CD14-positive monocyte (primary cell): Measurements from ENCODE around the gene MARCHF4. TPM values are rescaled to one million over a fixed set of nuclear protein-coding genes. Genes with fewer than 3 reads are reported as not detected.

ENCODE experiments used
- DNase-seq, 3 donors: peaks; one replicate each; pipeline ENCODE4 v3.0.0-alpha.2; 2011 to 2022
- H2AFZ ChIP-seq: 2 replicates; pipeline ENCODE4 v1.6.0; 2012; ENCODE audit warnings: mild to moderate bottlenecking, low read depth, low read length, inconsistent platforms; ENCODE audit not compliant: insufficient read depth, poor library complexity, severe bottlenecking
- H3K27ac ChIP-seq, 2 donors: 1 replicate in 1 of 2; 2 replicates in 1 of 2; pipeline ENCODE4 v1.5.1; 2012 to 2013; ENCODE audit warnings: low read length in 2 of 2, control low read depth in 1 of 2, inconsistent platforms in 1 of 2, low read depth in 1 of 2, mild to moderate bottlenecking in 1 of 2
- H3K27me3 ChIP-seq, 2 donors: one replicate each; pipeline versions ENCODE4 v1.6.0 to v1.6.1; 2011 to 2013; ENCODE audit warnings: low read length in 2 of 2; ENCODE audit not compliant: control insufficient read depth in 2 of 2, insufficient read depth in 2 of 2
- H3K36me3 ChIP-seq, 2 donors: replicated peaks in 1 of 2; 1 replicate in 1 of 2; 2 replicates in 1 of 2; pipeline versions ENCODE4 v1.5.1 to v1.6.1; 2012 to 2013; ENCODE audit warnings: low read length in 2 of 2, control low read depth in 1 of 2, inconsistent platforms in 1 of 2, mild to moderate bottlenecking in 1 of 2; ENCODE audit not compliant: insufficient read depth in 2 of 2, control insufficient read depth in 1 of 2
- H3K4me1 ChIP-seq, 2 donors: 1 replicate in 1 of 2; 2 replicates in 1 of 2; pipeline versions ENCODE4 v1.5.1 to v1.6.1; 2012 to 2013; ENCODE audit warnings: low read length in 2 of 2, control low read depth in 1 of 2, inconsistent platforms in 1 of 2, mild to moderate bottlenecking in 1 of 2, moderate library complexity in 1 of 2; ENCODE audit not compliant: insufficient read depth in 2 of 2, control insufficient read depth in 1 of 2
- H3K4me2 ChIP-seq: replicated peaks from 2 replicates; pipeline ENCODE3; 2012; ENCODE audit warnings: low read length, moderate library complexity, mild to moderate bottlenecking; ENCODE audit not compliant: poor library complexity, severe bottlenecking; ENCODE audit errors: extremely low read depth
- H3K4me3 ChIP-seq, 3 experiments: fragments of 200-600 bp in 1 of 3; sonication (generic) in 1 of 3; replicated peaks in 1 of 3; 1 replicate in 2 of 3; 2 replicates in 1 of 3; pipeline ENCODE4 v1.5.1; 2011 to 2013; ENCODE audit warnings: low read length in 3 of 3, mild to moderate bottlenecking in 3 of 3, control low read depth in 2 of 3, low read depth in 2 of 3, inconsistent platforms in 1 of 3, moderate library complexity in 1 of 3
- H3K79me2 ChIP-seq: 2 replicates; pipeline ENCODE4 v1.6.0; 2012; ENCODE audit warnings: mild to moderate bottlenecking, control low read depth, inconsistent platforms, low read length, moderate library complexity; ENCODE audit not compliant: insufficient read depth
- H3K9ac ChIP-seq: 2 replicates; pipeline ENCODE4 v1.6.0; 2017; ENCODE audit warnings: low read length, mild to moderate bottlenecking; ENCODE audit not compliant: insufficient read depth, poor library complexity, severe bottlenecking
- H3K9me3 ChIP-seq, 2 donors: replicated peaks in 1 of 2; 1 replicate in 1 of 2; 2 replicates in 1 of 2; pipeline versions ENCODE4 v1.5.1 to v1.6.1; 2012 to 2013; ENCODE audit warnings: low read length in 2 of 2, control low read depth in 1 of 2; ENCODE audit not compliant: control insufficient read depth in 1 of 2, insufficient read depth in 1 of 2
- H4K20me1 ChIP-seq: 2 replicates; pipeline ENCODE4 v1.6.0; 2012; ENCODE audit warnings: mild to moderate bottlenecking, low read length, control low read depth, moderate library complexity; ENCODE audit not compliant: insufficient read depth
- H3K27ac Mint-ChIP-seq, 7 donors: one replicate each; pipeline ENCODE4 v1.8.0; 2020; ENCODE audit warnings: mild to moderate bottlenecking in 7 of 7, mixed read lengths in 7 of 7, moderate library complexity in 6 of 7, inconsistent platforms in 2 of 7
- H3K27me3 Mint-ChIP-seq, 3 donors: one replicate each; pipeline ENCODE4 v1.8.0; 2021 to 2022; ENCODE audit warnings: low read depth in 3 of 3, mild to moderate bottlenecking in 3 of 3, mixed read lengths in 3 of 3, moderate library complexity in 3 of 3, inconsistent platforms in 1 of 3
- H3K36me3 Mint-ChIP-seq, 2 donors: one replicate each; pipeline ENCODE4 v1.8.0; 2020; ENCODE audit warnings: mixed read lengths in 2 of 2, inconsistent platforms in 1 of 2, mild to moderate bottlenecking in 1 of 2
- H3K4me1 Mint-ChIP-seq: one replicate; pipeline ENCODE4 v1.8.0; 2020; ENCODE audit warnings: mild to moderate bottlenecking, mixed read lengths
- H3K4me3 Mint-ChIP-seq, 2 donors: one replicate each; pipeline ENCODE4 v1.8.0; 2020; ENCODE audit warnings: mild to moderate bottlenecking in 2 of 2, mixed read lengths in 2 of 2, moderate library complexity in 1 of 2
- H3K9me3 Mint-ChIP-seq, 7 donors: one replicate each; pipeline ENCODE4 v1.8.0; 2020 to 2022; ENCODE audit warnings: mixed read lengths in 7 of 7, mild to moderate bottlenecking in 6 of 7, moderate library complexity in 6 of 7, inconsistent platforms in 2 of 7
- WGBS: methylation state at CpG from one replicate; pipeline ENCODE4 v1.1.5; 2013; ENCODE audit warnings: missing lambda C conversion rate; ENCODE audit not compliant: insufficient coverage; 5-methylcytosine and 5-hydroxymethylcytosine counted together
- intact Hi-C, 2 donors: fragments of 100-400 bp; cut with micrococcal nuclease; formaldehyde crosslinking; loops; one replicate each; pipeline versions ENCODE4 v1.15.0 to v1.15.1; 2023
- polyA minus RNA-seq: library from RNA; depleted of rRNA, polyadenylated mRNA; stranded (reverse); fragments of >200 nt; gene quantifications from 2 replicates; pipeline ENCODE4 v1.2.3, GENCODE V29; 2012
- polyA plus RNA-seq, 3 donors: library from polyadenylated mRNA; depleted of rRNA in 1 of 3; unstranded in 2 of 3; stranded (reverse) in 1 of 3; fragments of 300-500 nt in 2 of 3; fragments of >200 nt in 1 of 3; fragmentation: Illumina TruSeq in 2 of 3; gene quantifications; 1 replicate in 2 of 3; 2 replicates in 1 of 3; pipeline ENCODE4 v1.2.3, GENCODE V29; 2012 to 2021
- total RNA-seq, 12 experiments: library from RNA in 1 of 12; stranded (reverse) in 1 of 12; fragments of 120-200 nt in 1 of 12; gene quantifications; one replicate each; pipeline ENCODE4 v1.2.4 and lab custom pipeline; 2013 to 2026; ENCODE audit warnings: mixed read lengths in 6 of 12, inconsistent platforms in 1 of 12
- TF ChIP-seq, protein P1 (sequence below): fragments of 200-600 bp; IDR thresholded peaks from one replicate; pipeline ENCODE4 v1.8.0; 2022; ENCODE audit warnings: antibody characterized with exemption, mild to moderate bottlenecking

MARCHF4 gene, protein sequence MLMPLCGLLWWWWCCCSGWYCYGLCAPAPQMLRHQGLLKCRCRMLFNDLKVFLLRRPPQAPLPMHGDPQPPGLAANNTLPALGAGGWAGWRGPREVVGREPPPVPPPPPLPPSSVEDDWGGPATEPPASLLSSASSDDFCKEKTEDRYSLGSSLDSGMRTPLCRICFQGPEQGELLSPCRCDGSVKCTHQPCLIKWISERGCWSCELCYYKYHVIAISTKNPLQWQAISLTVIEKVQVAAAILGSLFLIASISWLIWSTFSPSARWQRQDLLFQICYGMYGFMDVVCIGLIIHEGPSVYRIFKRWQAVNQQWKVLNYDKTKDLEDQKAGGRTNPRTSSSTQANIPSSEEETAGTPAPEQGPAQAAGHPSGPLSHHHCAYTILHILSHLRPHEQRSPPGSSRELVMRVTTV
- not detected for total RNA-seq (2013)
- polyA plus RNA-seq, result not detected
- not detected in 2 replicates for polyA minus RNA-seq
- 0 to 2.1 (median 0) reads per million in 11 experiments for total RNA-seq (lab: John Stamatoyannopoulos, UW)

DNA sequence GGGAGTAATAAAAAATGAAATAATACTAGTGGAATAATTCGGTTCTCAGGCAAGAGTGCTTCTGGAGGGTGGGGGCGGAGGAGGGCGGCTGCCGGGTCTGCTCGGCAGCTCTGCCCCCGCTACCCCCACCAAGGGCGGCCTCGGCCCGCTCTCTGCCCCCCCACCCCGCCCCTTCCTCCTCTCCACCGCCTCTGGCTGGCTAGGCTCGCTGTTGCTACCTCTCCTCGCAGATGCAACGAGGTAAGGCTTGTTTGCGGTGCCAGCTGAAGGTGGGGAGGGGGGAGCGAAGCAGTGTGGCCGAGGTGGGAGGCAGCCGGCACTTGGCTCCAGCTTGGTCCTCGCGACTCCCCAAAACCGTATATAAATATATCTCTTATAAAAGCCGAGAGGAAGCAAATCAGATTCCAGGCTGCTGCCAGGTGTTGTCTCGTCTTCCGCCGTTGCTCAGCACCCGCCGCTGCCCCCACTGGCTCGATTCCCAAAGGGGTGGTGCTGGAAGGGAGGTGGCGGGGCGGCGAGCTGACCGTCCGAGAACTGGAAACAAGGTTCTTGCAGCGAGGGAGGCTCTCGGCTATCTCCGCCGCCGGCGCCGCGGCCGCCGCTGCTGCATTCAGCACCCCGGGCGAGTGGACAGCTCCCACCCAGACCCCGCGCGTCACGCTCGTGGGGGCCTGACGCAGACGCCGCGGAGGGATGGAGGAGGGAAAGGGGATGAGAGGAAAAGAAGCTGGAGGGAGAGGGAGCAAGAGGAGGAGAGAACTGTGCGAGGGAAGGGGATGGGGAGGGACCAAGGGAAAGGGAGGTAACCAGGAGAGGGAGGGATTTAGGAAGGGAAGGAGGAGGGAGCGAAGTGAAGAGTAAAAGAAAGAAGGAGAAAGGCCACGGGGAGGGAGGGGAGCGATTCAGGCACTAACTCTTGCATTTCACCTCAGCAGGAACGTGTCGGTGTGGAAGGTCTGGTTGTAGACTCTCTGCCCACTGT lies at the start of gene MARCHF4:
MARCHF4 (minus strand) TSS at position 763 of the 982 bp plus-strand sequence. CDS start 2,223 bp downstream, outside the sequence.
- H3K9ac ChIP-seq, result no peak within 1 kb of the TSS
- Mint-ChIP-seq H3K27me3 (peaks cover 47 to 75% (median 61%) of the 10 kb centered on the region in 3 donors), H3K36me3 (peaks cover 0 to 3% of the 10 kb centered on the region in 2 donors), H3K9me3 (peaks cover 0 to 19% (median 11%) of the 10 kb centered on the region in 7 donors), H3K4me3 (peak within 1 kb of the TSS in 1 of 2 donors; percentile 79), H3K27ac (no peak within 1 kb of the TSS), H3K4me1 (peaks cover 5% of the 10 kb centered on the region)
- H3K27me3 ChIP-seq, result peaks cover 48 to 51% of the 10 kb centered on the region in 2 donors
- intact Hi-C loops, result no loop called here
- H3K4me3 ChIP-seq, result no peak within 1 kb of the TSS
- H3K27ac ChIP-seq, result no peak within 1 kb of the TSS
- TF ChIP-seq, protein P1, sequence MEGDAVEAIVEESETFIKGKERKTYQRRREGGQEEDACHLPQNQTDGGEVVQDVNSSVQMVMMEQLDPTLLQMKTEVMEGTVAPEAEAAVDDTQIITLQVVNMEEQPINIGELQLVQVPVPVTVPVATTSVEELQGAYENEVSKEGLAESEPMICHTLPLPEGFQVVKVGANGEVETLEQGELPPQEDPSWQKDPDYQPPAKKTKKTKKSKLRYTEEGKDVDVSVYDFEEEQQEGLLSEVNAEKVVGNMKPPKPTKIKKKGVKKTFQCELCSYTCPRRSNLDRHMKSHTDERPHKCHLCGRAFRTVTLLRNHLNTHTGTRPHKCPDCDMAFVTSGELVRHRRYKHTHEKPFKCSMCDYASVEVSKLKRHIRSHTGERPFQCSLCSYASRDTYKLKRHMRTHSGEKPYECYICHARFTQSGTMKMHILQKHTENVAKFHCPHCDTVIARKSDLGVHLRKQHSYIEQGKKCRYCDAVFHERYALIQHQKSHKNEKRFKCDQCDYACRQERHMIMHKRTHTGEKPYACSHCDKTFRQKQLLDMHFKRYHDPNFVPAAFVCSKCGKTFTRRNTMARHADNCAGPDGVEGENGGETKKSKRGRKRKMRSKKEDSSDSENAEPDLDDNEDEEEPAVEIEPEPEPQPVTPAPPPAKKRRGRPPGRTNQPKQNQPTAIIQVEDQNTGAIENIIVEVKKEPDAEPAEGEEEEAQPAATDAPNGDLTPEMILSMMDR, result no peak
- peak in 2 of 3 donors; percentile 5 for DNase-seq
- no peaks in the 10 kb centered on the region for H3K36me3 ChIP-seq
- no peaks in the 10 kb centered on the region for H3K4me1 ChIP-seq
- no peaks in the 10 kb centered on the region for H4K20me1 ChIP-seq
- H2AFZ ChIP-seq, result no peak within 1 kb of the TSS
- peaks cover 0 to 4% of the 10 kb centered on the region in 2 donors for H3K9me3 ChIP-seq
- under 1% methylated on average over 36 of the region's 60 CpGs for WGBS
- H3K4me2 ChIP-seq, result no peak within 1 kb of the TSS
- H3K79me2 ChIP-seq, result no peaks in the 10 kb centered on the region
